Activated T-helper 1 cell treated with anti-CD3 and anti-CD28 coated beads, Interleukin-2, amount 50 U/mL, for 16 hours (primary cell): Measurements from ENCODE around the gene MICALL1.
"Not testable (repeated sequence)": the region's sequence is repeated elsewhere in the genome, so short reads cannot be mapped to it uniquely, and the experiment has no call there.

Experiments
- DNase-seq, 2 donors: peaks; one replicate each; pipeline ENCODE4 v3.0.0-alpha.2; 2020; ENCODE audit warnings: low read depth in 1 of 2, low spot score in 1 of 2

Gene MICALL1

DNA sequence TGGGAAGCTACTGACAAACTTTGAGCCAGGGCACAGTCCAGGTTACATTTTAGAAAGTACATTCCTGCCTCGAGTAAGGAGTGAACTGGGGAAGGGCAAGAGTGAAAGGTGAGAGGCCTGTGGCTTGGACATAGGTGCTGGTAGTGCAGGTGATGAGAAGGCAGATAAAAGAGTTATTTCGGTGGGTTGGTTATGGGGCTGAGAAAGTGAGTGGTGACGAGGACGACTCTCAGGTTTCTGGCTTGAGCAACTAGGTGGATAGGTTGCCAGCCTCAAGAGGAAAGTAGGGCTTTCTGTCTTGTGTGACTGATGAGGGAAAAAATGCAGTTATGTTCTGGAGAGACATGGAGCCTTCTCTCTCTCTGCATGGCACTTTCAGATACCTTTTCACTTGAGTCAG lies 51.1 kb downstream of the MICALL1 start:
- no peak for DNase-seq

DNA sequence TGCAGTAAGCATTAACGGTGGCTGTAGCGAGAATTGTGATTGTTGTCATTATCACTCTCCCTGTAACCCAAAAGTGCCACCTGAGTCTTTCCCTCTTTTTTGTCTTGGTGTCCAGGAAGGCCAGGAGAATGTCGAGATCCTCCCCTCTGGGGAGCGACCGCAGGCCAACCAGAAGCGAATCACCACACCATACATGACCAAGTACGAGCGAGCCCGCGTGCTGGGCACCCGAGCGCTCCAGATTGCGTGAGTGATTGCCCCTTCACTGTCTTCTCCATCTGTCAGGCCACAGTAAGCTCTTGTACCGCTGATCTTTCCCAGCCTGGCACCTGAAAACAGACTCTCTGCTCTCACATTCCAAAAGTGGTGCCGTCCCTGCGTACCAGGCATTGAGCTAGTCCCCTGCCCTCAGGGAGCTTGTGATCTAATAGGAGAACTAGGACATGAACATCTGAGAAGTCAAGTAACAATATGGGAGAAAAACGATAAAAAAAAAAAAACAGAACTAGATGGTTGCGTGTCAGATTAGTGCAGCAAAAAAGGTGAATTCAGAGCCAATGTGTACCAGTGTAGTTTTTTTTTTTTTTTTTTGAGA lies 53.2 kb downstream of the MICALL1 start:
- no peak for DNase-seq

DNA sequence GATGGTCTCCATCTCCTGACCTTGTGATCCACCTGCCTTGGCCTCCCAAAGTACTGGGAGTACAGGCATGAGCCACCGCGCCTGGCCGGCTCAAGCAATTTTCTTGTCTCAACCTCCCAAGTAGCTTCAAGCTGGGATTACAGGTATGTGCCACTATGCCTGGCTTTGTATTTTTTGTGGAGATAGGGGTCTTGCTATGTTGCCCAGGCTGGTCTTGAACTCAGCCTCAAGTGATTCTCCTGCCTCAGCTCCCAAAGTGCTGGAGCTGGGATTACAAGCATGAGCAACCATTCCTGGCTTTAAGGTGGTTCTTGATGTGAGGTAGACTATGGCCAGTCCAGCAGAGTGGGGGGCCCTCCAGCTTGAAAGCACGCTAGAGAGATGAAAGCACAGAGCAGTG lies 55.0 kb downstream of the MICALL1 start:
- DNase-seq: no peak

DNA sequence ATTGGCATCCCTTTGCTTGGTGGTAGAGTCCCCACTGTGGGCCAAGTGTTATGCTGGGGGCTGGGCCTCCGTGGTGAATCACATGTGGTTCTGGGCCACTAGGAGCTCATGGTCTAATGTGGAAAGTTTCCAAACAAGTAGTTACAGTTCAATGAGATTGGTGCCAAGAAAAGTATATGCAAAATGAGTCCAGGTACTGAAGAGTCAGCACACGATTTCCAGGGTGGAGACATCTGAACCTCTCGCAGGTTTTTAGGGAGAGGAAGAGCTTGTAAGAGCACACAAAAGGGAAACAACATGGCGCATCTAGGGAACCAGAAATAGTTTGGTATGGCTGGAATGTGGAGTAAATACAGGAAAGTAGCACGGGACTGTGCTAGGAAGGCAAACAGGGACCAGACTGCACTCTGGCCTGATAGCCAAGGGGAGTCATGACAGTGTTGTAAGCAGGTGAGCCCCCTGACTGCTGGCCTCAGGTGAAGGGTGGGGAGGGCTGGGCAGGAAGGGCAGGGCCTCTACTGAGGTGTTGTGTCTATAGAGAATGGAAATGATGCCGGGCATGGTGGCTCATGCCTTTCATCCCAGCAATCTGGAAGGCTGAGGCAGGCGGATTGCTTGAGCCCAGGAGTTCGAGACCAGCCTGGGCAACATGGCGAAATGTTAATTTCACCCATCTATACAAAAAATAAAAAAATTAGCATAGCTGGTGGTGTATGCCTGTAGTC lies 60.0 kb downstream of the MICALL1 start:
- no peak for DNase-seq

DNA sequence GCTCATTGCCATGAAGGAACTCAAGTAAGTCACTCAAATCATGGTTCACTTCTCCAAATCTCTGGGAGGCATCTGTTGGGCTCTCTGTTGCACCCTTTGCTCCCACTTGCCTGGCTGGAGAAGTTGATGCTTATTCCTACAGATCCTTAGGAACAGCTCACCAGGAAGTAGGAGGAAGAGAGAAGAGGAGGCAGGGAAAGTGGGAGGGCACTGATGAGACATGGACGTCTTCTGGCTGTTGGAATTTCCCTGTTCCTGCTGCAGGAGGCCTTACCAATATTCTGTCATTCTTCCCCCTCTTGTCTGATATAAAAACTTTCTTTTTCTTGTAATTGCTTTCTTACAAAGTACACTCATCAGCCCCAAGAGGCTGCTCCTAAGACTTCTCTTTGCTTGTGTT lies 61.0 kb downstream of the MICALL1 start:
- no peak for DNase-seq

DNA sequence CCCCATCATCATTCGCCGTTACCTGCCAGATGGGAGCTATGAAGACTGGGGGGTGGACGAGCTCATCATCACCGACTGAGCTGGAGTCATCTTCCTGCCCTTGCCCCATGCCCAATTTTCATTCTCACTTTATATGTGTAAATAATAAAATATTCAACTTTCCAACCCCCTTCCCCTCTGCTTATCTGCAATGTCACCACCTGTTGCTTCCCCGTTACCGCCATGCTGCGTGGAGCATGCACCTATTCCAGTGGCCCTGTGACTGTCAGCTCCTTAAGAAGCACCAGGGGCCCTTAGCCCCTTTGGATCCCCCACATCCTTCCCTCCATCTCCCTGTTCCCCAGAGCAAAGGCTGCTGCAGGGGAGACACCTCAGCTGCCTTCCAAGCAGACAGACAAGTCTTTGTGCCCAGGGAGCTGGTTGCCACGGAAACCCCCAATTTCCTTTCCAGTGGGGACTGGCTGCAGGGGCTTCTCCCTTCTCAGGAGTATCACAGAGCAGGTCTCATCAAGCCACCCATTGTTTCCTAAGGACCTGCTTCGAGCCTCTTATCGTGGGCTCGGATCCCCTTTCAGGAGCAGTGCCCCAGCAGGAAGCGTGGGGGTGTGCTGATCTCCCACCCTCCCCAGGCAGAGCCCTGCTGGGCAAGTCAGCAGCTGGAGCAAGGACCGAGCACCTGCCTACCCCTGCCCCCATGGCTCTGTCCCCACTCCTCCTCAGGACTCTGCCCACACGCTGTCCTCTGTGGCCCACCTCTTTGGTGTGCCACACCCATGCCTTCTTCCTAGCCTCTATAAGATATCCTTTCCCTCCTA lies 61.7 kb downstream of the MICALL1 start:
- no peak for DNase-seq

DNA sequence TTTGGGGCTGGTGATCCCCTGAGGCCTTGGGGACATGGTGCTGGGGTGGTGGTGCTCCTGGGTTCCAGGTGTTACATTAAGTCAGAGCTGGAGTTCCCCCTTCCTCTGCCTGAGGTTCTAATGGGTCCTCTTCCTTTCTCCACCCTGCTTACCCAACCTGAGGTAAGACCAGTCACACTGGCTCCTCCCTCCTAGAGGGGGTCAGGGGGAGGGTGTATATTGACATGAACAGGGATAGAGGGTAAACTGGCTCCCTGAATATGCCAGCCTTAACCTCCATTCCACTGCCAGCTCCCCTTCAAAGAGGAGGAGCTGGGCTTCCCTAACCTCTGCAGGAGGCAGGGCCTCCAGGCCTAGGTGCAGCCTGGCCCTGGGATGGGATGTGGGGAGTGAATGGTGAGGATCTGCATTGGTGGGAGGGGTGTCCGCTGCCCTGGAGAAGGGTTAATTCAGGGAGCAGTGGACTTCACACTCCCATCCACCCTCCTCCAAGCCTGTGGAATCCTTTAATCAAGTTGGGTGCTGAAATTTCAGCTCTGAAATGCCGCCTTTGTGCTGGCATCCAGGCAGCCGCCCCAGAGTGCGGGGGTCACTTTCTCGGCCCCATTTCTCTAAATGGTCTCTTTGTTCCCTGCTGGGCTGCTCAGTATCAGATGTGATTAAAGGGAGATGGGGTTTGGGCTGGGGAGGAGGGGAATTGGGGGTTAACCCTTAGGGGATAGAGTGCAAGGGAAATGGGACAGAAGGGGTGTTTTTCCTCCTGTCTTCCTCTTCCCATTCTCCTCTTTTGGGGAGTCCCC lies 62.6 kb downstream of the MICALL1 start:
- DNase-seq: no peak

DNA sequence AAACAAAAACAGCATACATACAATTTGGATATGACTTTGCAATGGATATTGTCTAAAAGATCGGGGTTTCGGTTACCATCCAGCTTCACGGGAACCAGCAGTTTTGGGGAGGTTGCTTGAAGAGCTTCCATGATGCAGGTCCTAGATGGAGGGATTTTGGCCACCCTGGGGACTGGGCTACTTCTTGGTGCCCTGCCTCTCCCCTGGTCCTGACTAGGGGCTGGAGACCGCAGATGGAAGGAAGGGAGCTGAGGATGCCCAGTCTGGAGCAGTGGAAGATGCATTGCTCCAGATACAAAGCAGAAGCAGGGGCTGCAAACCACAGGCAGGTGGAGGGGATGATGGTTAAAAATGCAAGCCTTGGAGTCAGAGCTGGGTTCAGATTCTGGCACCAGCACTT lies 64.8 kb downstream of the MICALL1 start:
- no peak for DNase-seq

DNA sequence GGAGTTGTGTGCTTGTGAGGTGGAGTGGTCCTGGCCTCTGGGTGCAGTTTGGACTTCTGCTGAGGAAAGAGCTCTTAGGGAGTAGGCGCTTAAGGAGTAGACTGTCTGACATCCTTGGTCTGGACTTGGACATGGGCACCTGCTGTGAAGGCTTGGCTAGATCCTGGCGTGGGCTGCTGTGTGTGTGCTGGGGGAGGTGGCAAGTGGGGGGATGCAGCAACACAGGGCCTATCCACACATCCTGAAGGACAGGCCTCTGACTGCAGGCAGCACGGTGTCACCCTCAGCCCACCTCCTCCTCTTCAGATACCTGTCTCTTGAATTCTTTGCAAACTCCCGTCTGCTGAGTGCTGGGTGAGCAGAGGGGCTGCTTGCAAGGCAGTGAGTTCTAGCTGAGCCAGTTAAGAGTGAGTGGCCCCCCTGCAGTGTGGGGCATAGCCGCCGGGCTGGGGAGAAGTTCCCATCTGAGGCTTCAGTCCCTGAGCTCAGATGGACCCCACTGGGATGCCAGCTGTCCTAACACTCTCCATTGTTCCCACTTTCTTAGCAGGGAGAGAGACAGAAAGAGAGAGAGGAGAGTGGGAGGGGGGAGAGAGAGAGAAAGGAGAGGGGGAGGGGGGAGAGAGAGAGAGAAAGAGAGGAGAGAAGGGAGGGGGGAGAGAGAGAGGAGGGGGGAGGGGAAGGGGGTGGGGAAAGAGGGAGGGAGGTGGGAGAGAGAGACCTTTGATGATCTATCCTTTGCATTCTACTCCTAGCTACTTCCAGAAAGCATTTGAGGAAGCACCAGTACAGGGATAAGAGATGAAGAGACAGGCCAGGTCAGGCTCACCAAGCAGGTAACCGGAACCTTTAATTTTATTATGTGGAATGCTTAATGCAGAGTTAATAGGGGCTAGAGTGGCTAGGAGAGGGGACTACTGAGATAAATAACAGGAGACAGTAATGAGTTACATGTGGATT lies 65.7 kb downstream of the MICALL1 start:
- no peak for DNase-seq

DNA sequence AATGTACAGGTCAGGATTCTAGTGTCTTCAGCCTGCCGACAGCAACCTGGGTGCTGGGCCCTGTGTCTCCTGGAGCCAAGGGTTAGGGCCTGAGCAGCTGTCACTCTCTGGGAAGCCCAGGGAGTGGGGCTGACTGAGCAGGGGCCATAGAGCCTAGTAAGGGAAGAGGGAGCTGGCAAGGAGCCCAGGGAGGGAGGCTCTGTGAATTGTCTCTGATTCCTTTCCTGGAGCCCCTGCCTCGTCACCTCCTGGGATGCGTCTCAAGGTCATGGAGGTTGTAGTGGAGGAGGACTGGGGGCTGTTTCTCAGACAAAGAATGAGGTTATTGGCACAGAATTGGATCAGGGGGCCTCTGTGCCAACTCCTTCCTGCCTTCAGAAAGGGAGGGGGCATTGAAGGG lies 66.4 kb downstream of the MICALL1 start:
- DNase-seq: no peak

DNA sequence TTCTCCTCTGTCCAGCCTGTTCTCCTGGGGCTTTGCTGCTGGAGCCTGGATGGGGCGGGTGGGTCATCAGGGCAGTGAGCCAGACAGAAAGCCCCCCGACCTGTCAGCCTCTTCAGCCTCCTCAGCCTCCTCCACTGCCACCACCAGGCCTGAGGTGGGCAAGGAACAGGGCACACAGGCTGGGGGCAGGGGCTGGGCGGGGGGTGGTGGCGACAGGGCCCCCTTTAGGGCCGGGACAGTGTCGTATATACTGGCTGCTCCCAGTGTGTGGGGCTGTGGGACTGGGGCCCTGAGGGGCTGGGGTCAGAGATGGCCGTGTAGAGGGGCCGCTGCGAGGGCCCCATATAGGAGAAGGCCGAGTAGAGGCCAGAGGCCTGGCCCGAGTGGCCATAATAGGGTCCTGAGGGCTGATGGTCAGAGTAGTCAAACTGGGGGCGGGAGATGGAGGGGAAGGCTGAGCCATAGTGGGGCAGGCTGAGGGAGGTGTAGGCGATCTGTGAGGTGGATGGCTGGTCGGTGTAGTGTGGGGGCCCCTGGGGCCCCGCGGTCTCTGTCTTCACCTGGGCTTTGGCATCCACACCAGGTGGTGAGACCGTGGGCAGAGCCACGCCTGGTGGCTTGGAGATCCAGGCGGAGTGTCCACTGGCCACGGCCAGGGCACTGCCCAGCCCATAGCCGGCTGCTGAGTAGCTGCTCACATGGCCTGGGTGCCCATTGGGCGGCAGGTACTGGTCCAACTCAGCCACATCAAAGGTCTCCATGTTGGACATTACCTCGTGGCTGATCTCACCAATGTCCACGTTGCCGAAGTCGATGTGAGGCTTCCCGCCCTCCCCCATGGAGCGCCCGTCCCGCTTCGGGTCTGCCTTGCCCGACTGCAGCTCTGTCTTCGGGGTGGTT lies 67.4 kb downstream of the MICALL1 start:
- DNase-seq: no peak

DNA sequence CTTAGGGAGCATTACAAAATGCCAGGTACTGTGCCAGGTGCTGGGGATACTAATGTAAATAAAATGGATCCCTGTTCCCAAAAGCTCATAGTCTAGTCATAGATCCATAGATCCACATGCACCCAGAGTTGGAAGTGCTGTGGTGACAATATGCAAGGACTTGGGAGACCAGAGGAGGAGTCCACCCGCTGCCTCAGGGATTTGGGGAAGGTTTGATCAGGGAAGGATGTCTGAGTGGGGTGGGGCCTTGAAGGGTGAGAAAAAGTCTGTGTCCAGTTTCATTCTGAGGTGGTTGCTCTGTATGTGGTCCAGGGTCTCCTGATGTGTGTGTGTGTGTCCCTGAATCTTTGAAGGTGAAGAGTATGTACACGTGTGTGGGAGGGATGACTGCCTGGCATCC lies 69.1 kb downstream of the MICALL1 start:
- DNase-seq: no peak

DNA sequence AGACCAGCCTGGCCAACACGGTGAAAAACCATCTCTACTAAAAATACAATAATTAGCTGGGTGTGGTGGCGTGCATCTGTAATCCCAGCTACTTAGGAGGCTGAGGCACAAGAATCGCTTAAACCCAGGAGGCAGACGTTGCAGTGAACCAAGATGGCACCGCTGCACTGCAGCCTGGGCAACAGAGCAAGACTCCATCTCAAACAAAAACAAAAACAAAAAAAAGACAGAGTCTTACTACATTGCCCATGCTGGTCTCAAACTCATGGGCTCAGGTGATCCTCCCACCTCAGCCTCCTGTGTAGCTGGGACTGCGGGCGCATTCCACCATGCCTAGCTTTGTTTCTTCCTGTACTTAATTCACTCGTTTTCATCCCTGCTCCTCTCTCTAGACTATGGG lies 69.9 kb downstream of the MICALL1 start:
- not testable (repeated sequence) for DNase-seq

DNA sequence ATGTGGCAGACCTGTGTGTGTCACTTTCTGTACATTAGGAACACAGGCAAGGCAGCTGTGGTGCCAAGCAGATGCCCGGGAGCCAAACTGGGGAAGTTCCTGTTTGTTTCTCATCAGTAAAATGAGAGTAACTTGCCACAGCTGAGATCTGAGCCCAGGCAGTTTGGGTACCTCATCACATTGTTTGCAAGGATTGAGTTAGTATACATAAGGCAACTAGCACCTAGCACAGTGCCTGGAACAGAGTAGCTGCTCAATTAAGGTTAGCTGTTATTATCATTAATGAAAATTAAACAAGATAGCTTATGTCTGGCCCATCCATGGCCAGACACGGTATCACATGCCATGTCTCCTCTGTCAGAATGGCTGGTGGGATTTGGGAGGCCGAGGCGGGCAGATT lies 70.5 kb downstream of the MICALL1 start:
- DNase-seq: no peak

DNA sequence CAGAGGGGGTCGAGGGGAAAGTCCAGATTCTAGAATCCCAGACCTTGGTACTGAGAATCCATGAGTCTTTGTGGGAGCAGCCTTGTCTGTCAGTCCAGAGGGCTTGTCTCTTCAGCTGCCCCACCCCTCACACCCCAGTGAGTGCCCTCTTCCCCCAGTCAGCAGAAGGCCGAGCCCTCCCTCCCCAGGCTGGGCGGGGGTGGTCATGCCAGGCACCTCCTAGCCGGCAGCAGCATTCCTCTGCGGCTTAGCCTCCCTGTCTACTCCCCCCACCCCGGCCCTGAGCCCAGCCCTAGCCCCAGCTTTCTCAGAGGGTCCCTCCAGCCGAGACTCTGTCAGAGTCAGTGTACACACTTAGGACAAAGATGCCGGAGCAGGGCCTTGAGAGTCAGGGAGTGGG lies 73.7 kb downstream of the MICALL1 start:
- DNase-seq: no peak

DNA sequence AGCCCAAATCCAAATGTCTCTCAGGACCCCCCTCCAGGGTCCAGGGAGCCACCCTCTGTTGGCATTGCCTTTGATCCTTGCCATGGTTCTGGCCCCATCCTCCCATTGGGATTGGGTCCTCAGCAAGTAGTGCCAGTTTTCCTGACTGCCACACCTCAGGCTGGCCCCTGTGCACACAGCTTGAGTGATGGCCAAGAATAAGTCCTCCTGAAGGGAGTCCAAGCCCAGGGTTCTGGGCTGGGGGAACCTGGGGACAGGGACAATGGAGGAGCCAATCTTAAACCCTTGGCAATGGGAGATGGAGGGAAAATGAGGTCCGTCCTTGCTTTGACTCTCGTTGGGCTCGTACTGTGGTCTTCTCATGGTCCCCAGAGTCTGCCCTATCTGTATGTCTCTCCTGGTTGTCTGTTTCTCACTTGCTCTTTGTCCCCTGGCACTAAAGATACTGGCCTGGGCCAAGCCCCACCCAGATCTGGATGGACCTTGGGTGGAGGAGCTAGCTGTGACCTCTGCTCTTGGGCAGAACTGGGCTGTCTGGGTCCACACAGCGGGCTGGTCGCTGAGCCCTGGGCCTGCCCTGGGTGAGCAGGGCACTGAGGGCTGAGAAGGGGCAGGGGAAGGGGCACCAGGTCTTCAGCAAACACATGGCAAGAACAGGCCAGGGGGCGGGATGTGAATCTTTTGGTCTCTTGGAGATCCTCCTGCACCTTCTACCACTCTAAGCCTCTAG lies 75.3 kb downstream of the MICALL1 start:
- DNase-seq: no peak

DNA sequence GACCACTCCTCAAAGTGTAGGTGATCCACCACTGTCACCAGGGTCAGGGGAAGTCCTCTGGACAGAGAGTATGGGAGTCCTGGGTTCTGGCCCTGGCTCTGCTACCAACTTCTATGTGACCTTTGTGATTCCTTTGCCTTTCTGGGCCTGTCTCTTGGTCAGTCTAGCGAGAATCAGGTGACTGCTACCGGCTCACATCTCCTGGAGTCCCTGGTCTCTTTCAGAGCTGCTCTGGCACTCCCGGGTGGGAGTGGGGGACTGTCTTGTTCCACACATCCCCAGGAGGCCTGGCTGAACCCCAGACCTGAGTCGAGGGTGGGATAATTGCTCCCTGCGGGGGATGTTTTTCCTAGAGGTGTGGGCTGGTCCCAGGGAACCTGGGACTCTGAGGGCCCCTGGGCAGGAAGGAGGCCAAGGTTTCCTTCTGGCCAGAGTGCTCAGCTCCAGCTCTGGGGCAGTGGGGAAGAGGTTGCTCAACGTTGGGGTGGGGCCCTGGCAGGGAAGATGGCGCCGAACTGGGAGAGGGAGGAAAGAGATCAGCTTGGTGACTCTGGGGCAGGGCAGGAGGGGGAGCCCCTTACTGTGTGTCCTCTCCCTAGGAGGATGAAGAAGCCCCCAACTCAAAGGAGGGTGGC lies 76.2 kb downstream of the MICALL1 start:
- no peak for DNase-seq
